GM12891 (cell line): Measurements from ENCODE around the gene EFCAB14.

ENCODE experiments used
- DNase-seq: peaks from one replicate; pipeline ENCODE4 v3.0.0; 2011; ENCODE audit warnings: low spot score; ENCODE audit not compliant: insufficient read length
- FAIRE-seq: peaks from 2 replicates; lab custom pipeline; 2011; peaks lifted over from hg19 to GRCh38; lab: Jason Lieb, UNC
- PAX5 ChIP-seq: IDR thresholded peaks from 2 replicates; pipeline ENCODE4 v1.6.1; 2011; ENCODE audit warnings: low read length, moderate library complexity, mild to moderate bottlenecking; ENCODE audit not compliant: insufficient read depth, severe bottlenecking
- POLR2A ChIP-seq: IDR thresholded peaks from 2 replicates; pipeline ENCODE4 v1.6.1; 2011; ENCODE audit warnings: low read depth, low read length, control low read depth
- POLR2AphosphoS5 ChIP-seq: IDR thresholded peaks from 2 replicates; pipeline ENCODE4 v1.6.1; 2011; ENCODE audit warnings: low read depth, low read length, control low read depth
- POU2F2 ChIP-seq: IDR thresholded peaks from 2 replicates; pipeline ENCODE4 v1.6.1; 2011; ENCODE audit warnings: low read depth, mild to moderate bottlenecking, control low read depth, low read length, moderate library complexity
- SPI1 ChIP-seq: IDR thresholded peaks from 2 replicates; pipeline ENCODE4 v1.6.1; 2011; ENCODE audit warnings: low read depth, low read length, control low read depth
- TAF1 ChIP-seq: IDR thresholded peaks from 2 replicates; pipeline ENCODE4 v1.6.1; 2011; ENCODE audit warnings: low read depth, low read length, control low read depth

EFCAB14 gene

GRCh38 chr1:46646331-46646730 lies 72.6 kb downstream of the EFCAB14 start:
- FAIRE-seq = no peak
- TF ChIP-seq TAF1 (no peak), POLR2A (no peak), POLR2AphosphoS5 (no peak), PAX5 (no peak), SPI1 (no peak), POU2F2 (no peak)
- no peak for DNase-seq

- no peak for TF ChIP-seq POU2F2
- no peak for TF ChIP-seq SPI1
- TF ChIP-seq POLR2AphosphoS5 = no peak
- TF ChIP-seq PAX5 = no peak
- no peak for TF ChIP-seq POLR2A
- TF ChIP-seq TAF1 = no peak
- no peak for FAIRE-seq
- no peak for DNase-seq
These were observed 73.1 kb downstream of the EFCAB14 start for GRCh38 chr1:46645815-46646214.

- TF ChIP-seq POU2F2 = no peak
- no peak for TF ChIP-seq POLR2AphosphoS5
- TF ChIP-seq POLR2A = no peak
- no peak for TF ChIP-seq PAX5
- TF ChIP-seq SPI1 = no peak
- no peak for TF ChIP-seq TAF1
- FAIRE-seq (no peak), DNase-seq (no peak)
These were observed 75.5 kb downstream of the EFCAB14 start for GRCh38 chr1:46643368-46643775.

- FAIRE-seq = peak; percentile 28
- TF ChIP-seq POLR2AphosphoS5 (no peak), TAF1 (no peak), POLR2A (no peak)
- no peak for DNase-seq
These were observed 76.7 kb downstream of the EFCAB14 start for GRCh38 chr1:46642115-46642680.

- TF ChIP-seq POLR2A = no peak
- TF ChIP-seq SPI1 = no peak
- TF ChIP-seq POLR2AphosphoS5 = no peak
- FAIRE-seq (no peak), DNase-seq (no peak)
These were observed 79.4 kb downstream of the EFCAB14 start for GRCh38 chr1:46639547-46639946.

GRCh38 chr1:46638921-46639320 lies 80.0 kb downstream of the EFCAB14 start:
- DNase-seq (no peak), FAIRE-seq (no peak)
- no peak for TF ChIP-seq SPI1
- TF ChIP-seq PAX5 = no peak
- no peak for TF ChIP-seq TAF1

- DNase-seq = no peak
- TF ChIP-seq PAX5 (no peak), POLR2A (no peak), TAF1 (no peak), POU2F2 (no peak), POLR2AphosphoS5 (no peak), SPI1 (no peak)
- FAIRE-seq = no peak
These were observed 81.3 kb downstream of the EFCAB14 start for GRCh38 chr1:46637444-46638083.

- no peak for TF ChIP-seq POLR2AphosphoS5
- no peak for TF ChIP-seq TAF1
- TF ChIP-seq POLR2A = no peak
- TF ChIP-seq POU2F2 = no peak
- no peak for TF ChIP-seq PAX5
- TF ChIP-seq SPI1 = no peak
These were observed 83.7 kb downstream of the EFCAB14 start for GRCh38 chr1:46635205-46635604.

GRCh38 chr1:46630719-46631118 lies 88.2 kb downstream of the EFCAB14 start:
- no peak for FAIRE-seq

More at GRCh38 chr1:46635205-46635604, 83.7 kb downstream of the EFCAB14 start:
- FAIRE-seq (no peak), DNase-seq (no peak)

More at GRCh38 chr1:46630719-46631118, 88.2 kb downstream of the EFCAB14 start:
- TF ChIP-seq POU2F2 (no peak), POLR2A (no peak), POLR2AphosphoS5 (no peak), TAF1 (no peak), PAX5 (no peak), SPI1 (no peak)
- no peak for DNase-seq
